ENCODE data around the gene SORCS1.

DNA sequence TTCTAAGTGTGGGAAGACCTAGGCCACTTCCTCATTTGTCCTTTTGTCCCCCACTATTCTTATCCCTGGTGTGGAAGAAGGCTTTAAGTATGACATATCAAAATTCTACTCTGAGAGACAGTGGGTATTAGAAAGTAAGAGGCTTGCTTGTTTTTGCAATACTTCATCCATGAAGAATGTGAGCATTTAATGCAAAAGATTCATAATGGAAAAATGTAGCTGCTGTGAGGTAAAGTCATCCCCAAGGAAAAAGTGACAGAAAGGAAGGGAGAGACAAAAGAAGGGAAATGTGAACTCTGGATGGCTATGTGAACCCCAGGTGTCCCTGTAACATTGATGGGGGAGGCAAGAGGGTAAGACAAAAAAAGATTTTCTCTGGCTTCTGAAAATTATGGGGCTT lies 607.5 kb downstream of the SORCS1 start:
- TF ChIP-seq POLR2AphosphoS5 (IDR thresholded peaks at IDR 0.05; ENCODE audit: borderline replicate concordance, low read depth, low read length) = no peak
- no peak for TF ChIP-seq EZH2 (IDR thresholded peaks at IDR 0.05)
